Skeletal muscle tissue (tissue), 4 donors: ENCODE results near the gene GSTA5. TPM values are rescaled to one million over a fixed set of nuclear protein-coding genes. Genes with fewer than 3 reads are reported as not detected.
"Not testable (repeated sequence)": the region's sequence is repeated elsewhere in the genome, so short reads cannot be mapped to it uniquely, and the experiment has no call there.

Experiments used
- H3K27ac ChIP-seq: one replicate; pipeline ENCODE4 v1.7.0; 2013; ENCODE audit warnings: mild to moderate bottlenecking, low read depth, low read length, inconsistent platforms
- H3K27me3 ChIP-seq, 3 donors: one replicate each; pipeline ENCODE4 v1.7.0; 2013; ENCODE audit warnings: low read length in 3 of 3; ENCODE audit not compliant: control insufficient read depth in 3 of 3, insufficient read depth in 3 of 3
- H3K36me3 ChIP-seq, 3 donors: one replicate each; pipeline ENCODE4 v1.7.0; 2013; ENCODE audit warnings: low read length in 3 of 3; ENCODE audit not compliant: control insufficient read depth in 3 of 3, insufficient read depth in 3 of 3
- H3K4me1 ChIP-seq, 3 donors: one replicate each; pipeline ENCODE4 v1.7.0; 2013; ENCODE audit warnings: low read length in 3 of 3, mild to moderate bottlenecking in 3 of 3; ENCODE audit not compliant: control insufficient read depth in 3 of 3, insufficient read depth in 3 of 3
- H3K4me3 ChIP-seq, 3 donors: one replicate each; pipeline ENCODE4 v1.7.0; 2013; ENCODE audit warnings: low read length in 3 of 3
- H3K9ac ChIP-seq, 3 donors: one replicate each; pipeline ENCODE4 v1.7.0; 2013; ENCODE audit warnings: low read length in 3 of 3, mild to moderate bottlenecking in 3 of 3, moderate library complexity in 2 of 3, low read depth in 1 of 3
- H3K9me3 ChIP-seq, 3 donors: one replicate each; pipeline ENCODE4 v1.7.0; 2013; ENCODE audit warnings: low read length in 3 of 3; ENCODE audit not compliant: control insufficient read depth in 3 of 3
- total RNA-seq: library from RNA; depleted of rRNA; stranded (reverse); fragments of >200 nt; gene quantifications from one replicate; pipeline ENCODE4 v1.2.3, GENCODE V29; 2014
- donor health status: Osteomylitis.

Gene GSTA5
- total RNA-seq, 1 donor from 2014 or later, result not detected

- Histone ChIP-seq H3K4me1 (no peaks in the 10 kb centered on the region), H3K27me3 (no peaks in the 10 kb centered on the region), H3K4me3 (no peak overlapping the region), H3K27ac (no peak overlapping the region), H3K9me3 (no peaks in the 10 kb centered on the region), H3K36me3 (no peaks in the 10 kb centered on the region), H3K9ac (no peak overlapping the region)
Observed at GRCh38 chr6:52871621-52872020, 31.0 kb upstream of the GSTA5 start.

- H3K36me3 ChIP-seq, H3K9me3 ChIP-seq, H3K9ac ChIP-seq, H3K4me3 ChIP-seq, H3K4me1 ChIP-seq, H3K27ac ChIP-seq, H3K27me3 ChIP-seq: not testable (repeated sequence)
Observed at GRCh38 chr6:52870335-52871091, 29.9 kb upstream of the GSTA5 start.

- H3K9ac ChIP-seq, H3K4me3 ChIP-seq, H3K9me3 ChIP-seq, H3K27ac ChIP-seq, H3K27me3 ChIP-seq, H3K4me1 ChIP-seq, H3K36me3 ChIP-seq: not testable (repeated sequence)
Observed at GRCh38 chr6:52868899-52869298, 28.3 kb upstream of the GSTA5 start.

- no peaks in the 10 kb centered on the region for H3K9me3 ChIP-seq
- H3K9ac ChIP-seq, result no peak overlapping the region
- H3K4me3 ChIP-seq, result no peak overlapping the region
- no peaks in the 10 kb centered on the region for H3K36me3 ChIP-seq
- H3K4me1 ChIP-seq, result no peaks in the 10 kb centered on the region
- H3K27me3 ChIP-seq, result no peaks in the 10 kb centered on the region
- no peak overlapping the region for H3K27ac ChIP-seq
Observed at GRCh38 chr6:52868240-52868639, 27.6 kb upstream of the GSTA5 start.

GRCh38 chr6:52861151-52861550 lies 20.5 kb upstream of the GSTA5 start:
- not testable (repeated sequence) for H3K4me1 ChIP-seq, H3K4me3 ChIP-seq, H3K9me3 ChIP-seq, H3K27ac ChIP-seq, H3K27me3 ChIP-seq, H3K9ac ChIP-seq, H3K36me3 ChIP-seq

GRCh38 chr6:52858416-52858815 lies 17.8 kb upstream of the GSTA5 start:
- no peak overlapping the region for H3K9ac ChIP-seq
- no peak overlapping the region for H3K27ac ChIP-seq
- no peak overlapping the region for H3K4me3 ChIP-seq
- no peaks in the 10 kb centered on the region for H3K9me3 ChIP-seq
- peaks cover 0 to 4% (median 0%) of the 10 kb centered on the region in 3 donors for H3K27me3 ChIP-seq
- H3K36me3 ChIP-seq, result no peaks in the 10 kb centered on the region
- H3K4me1 ChIP-seq, result no peaks in the 10 kb centered on the region

- not testable (repeated sequence) for H3K36me3 ChIP-seq, H3K4me3 ChIP-seq, H3K9me3 ChIP-seq, H3K4me1 ChIP-seq, H3K27me3 ChIP-seq, H3K27ac ChIP-seq, H3K9ac ChIP-seq
Observed at GRCh38 chr6:52856137-52856536, 15.5 kb upstream of the GSTA5 start.

GRCh38 chr6:52849137-52849536 lies 8.5 kb upstream of the GSTA5 start:
- Histone ChIP-seq H3K27ac (no peak overlapping the region), H3K36me3 (no peaks in the 10 kb centered on the region)

GRCh38 chr6:52846002-52846401 lies 5.4 kb upstream of the GSTA5 start:
- no peak overlapping the region for H3K27ac ChIP-seq
- H3K4me1 ChIP-seq, result no peaks in the 10 kb centered on the region
- no peak overlapping the region for H3K9ac ChIP-seq
- peaks cover 0 to 2% (median 2%) of the 10 kb centered on the region in 3 donors for H3K9me3 ChIP-seq
- H3K4me3 ChIP-seq, result no peak overlapping the region
- no peaks in the 10 kb centered on the region for H3K36me3 ChIP-seq
- H3K27me3 ChIP-seq, result peaks cover 0 to 2% (median 0%) of the 10 kb centered on the region in 3 donors

More at GRCh38 chr6:52849137-52849536, 8.5 kb upstream of the GSTA5 start:
- no peak overlapping the region for H3K9ac ChIP-seq
- peaks cover 0 to 2% (median 2%) of the 10 kb centered on the region in 3 donors for H3K9me3 ChIP-seq
- H3K4me1 ChIP-seq, result no peaks in the 10 kb centered on the region
- H3K4me3 ChIP-seq, result no peak overlapping the region
- peaks cover 0 to 1% (median 0%) of the 10 kb centered on the region in 3 donors for H3K27me3 ChIP-seq

GRCh38 chr6:52843605-52844004 lies 3.0 kb upstream of the GSTA5 start:
- Histone ChIP-seq H3K4me1 (no peaks in the 10 kb centered on the region), H3K27me3 (peaks cover 0 to 2% (median 0%) of the 10 kb centered on the region in 3 donors), H3K4me3 (no peak overlapping the region), H3K9ac (no peak overlapping the region), H3K36me3 (no peaks in the 10 kb centered on the region), H3K27ac (no peak overlapping the region), H3K9me3 (no peaks in the 10 kb centered on the region)
